HCT116 (cell line): ENCODE data around the gene HPX. TPM values are rescaled to one million over a fixed set of nuclear protein-coding genes. Genes with fewer than 3 reads are reported as not detected.

Experiments
- ATAC-seq: fragments of 200-7000 bp; cut with Tn5 transposase; 2 replicates; pipeline ENCODE4 v1.9.1; 2020; ENCODE audit warnings: mild to moderate bottlenecking, moderate library complexity
- BruUV-seq: library from RNA; stranded (reverse); fragments of 400-500 nt; replicated peaks from 2 replicates; lab custom pipeline; 2021; lab: Mats Ljungman, UMichigan
- CTCF ChIA-PET: fragments of 300-600 bp; sonication (Branson Sonifier 250); formaldehyde crosslinking; loops from one replicate; lab custom pipeline; 2021; ENCODE audit warnings: antibody characterized with exemption; lab: Charles Lee
- POLR2A ChIA-PET: fragments of 300-600, 350-600 bp; sonication (Branson Sonifier 250); formaldehyde crosslinking; loops from one replicate; lab custom pipeline; 2021; ENCODE audit warnings: antibody characterized with exemption; lab: Charles Lee
- RAD21 ChIA-PET, 2 experiments: fragments of 300-600 bp; sonication (Branson Sonifier 250); formaldehyde crosslinking; loops; one replicate each; lab custom pipeline; 2023; ENCODE audit warnings: low total read pairs in 2 of 2; ENCODE audit not compliant: uncharacterized antibody in 2 of 2, unreplicated experiment in 2 of 2, low non-redundant PET in 1 of 2; lab: Charles Lee
- DNase-seq: peaks from one replicate; pipeline ENCODE4 v3.0.0-alpha.2; 2010; ENCODE audit warnings: low read depth, low spot score
- H2AFZ ChIP-seq: fragments of 200-600 bp; shearing (Covaris generic), sonication (generic); 2 replicates; pipeline ENCODE4 v1.6.1; 2017; ENCODE audit warnings: low read depth, mixed run types, mixed read lengths, antibody characterized with exemption, low read length; ENCODE audit not compliant: poor library complexity, severe bottlenecking
- H3K27ac ChIP-seq: 2 replicates; pipeline ENCODE4 v1.5.1; 2012; ENCODE audit warnings: low read depth, low read length
- H3K27me3 ChIP-seq: fragments of 200-600 bp; sonication (generic); 2 replicates; pipeline ENCODE4 v1.6.1; 2016; ENCODE audit warnings: mixed run types, low read length, mixed read lengths; ENCODE audit not compliant: insufficient read depth
- H3K36me3 ChIP-seq, 2 experiments: fragments of 200-500 bp in 1 of 2; fragments of 200-600 bp in 1 of 2; sonication (Bioruptor generic) in 1 of 2; sonication (generic) in 1 of 2; 2 replicates each; pipeline versions ENCODE4 v1.5.1 to v1.6.1; 2014 to 2016; ENCODE audit warnings: low read length in 2 of 2, inconsistent platforms in 1 of 2, mixed read lengths in 1 of 2, mixed run types in 1 of 2; ENCODE audit not compliant: insufficient read depth in 2 of 2, control insufficient read depth in 1 of 2
- H3K4me1 ChIP-seq, 2 experiments: fragments of 200-600 bp in 1 of 2; sonication (generic) in 1 of 2; 2 replicates each; pipeline versions ENCODE4 v1.5.1 to v1.6.1; 2012 to 2017; ENCODE audit warnings: low read length in 2 of 2, inconsistent platforms in 1 of 2, mild to moderate bottlenecking in 1 of 2, mixed read lengths in 1 of 2, mixed run types in 1 of 2, moderate library complexity in 1 of 2; ENCODE audit not compliant: insufficient read depth in 2 of 2, control insufficient read depth in 1 of 2
- H3K4me2 ChIP-seq: fragments of 200-600 bp; sonication (generic); 2 replicates; pipeline ENCODE4 v1.6.1; 2017; ENCODE audit warnings: mixed run types, low read length, mixed read lengths
- H3K4me3 ChIP-seq, 2 experiments: fragments of 200-600 bp in 1 of 2; sonication (generic) in 1 of 2; replicated peaks in 1 of 2; 2 replicates each; pipeline ENCODE4 v1.5.1; 2011 to 2016; ENCODE audit warnings: low read length in 2 of 2, control low read depth in 1 of 2, low read depth in 1 of 2, mild to moderate bottlenecking in 1 of 2, mixed read lengths in 1 of 2, mixed run types in 1 of 2
- H3K79me2 ChIP-seq: fragments of 200-600 bp; sonication (generic); 2 replicates; pipeline ENCODE4 v1.6.1; 2017; ENCODE audit warnings: mild to moderate bottlenecking, mixed run types, low read length, moderate library complexity, mixed read lengths; ENCODE audit not compliant: insufficient read depth
- H3K9ac ChIP-seq: fragments of 200-600 bp; sonication (generic); 2 replicates; pipeline ENCODE4 v1.6.1; 2016; ENCODE audit warnings: low read length, mixed read lengths
- H3K9me2 ChIP-seq: fragments of 200-600 bp; sonication (generic), shearing (Covaris generic); 2 replicates; pipeline ENCODE4 v1.6.1; 2017; ENCODE audit warnings: mixed run types, mild to moderate bottlenecking, moderate library complexity; ENCODE audit not compliant: insufficient read depth
- H3K9me3 ChIP-seq, 2 experiments: fragments of 200-500 bp in 1 of 2; fragments of 200-600 bp in 1 of 2; sonication (Bioruptor generic) in 1 of 2; sonication (generic) in 1 of 2; 2 replicates each; pipeline ENCODE4 v1.6.1; 2014 to 2017; ENCODE audit warnings: low read length in 2 of 2, mixed read lengths in 2 of 2, inconsistent platforms in 1 of 2, low read depth in 1 of 2, mild to moderate bottlenecking in 1 of 2, mixed run types in 1 of 2, moderate library complexity in 1 of 2; ENCODE audit not compliant: control insufficient read depth in 1 of 2, insufficient read depth in 1 of 2
- H4K20me1 ChIP-seq: fragments of 200-600 bp; sonication (generic), shearing (Covaris generic); 2 replicates; pipeline ENCODE4 v1.6.1; 2017; ENCODE audit warnings: mixed run types, mild to moderate bottlenecking, moderate library complexity; ENCODE audit not compliant: insufficient read depth
- ELF1 ChIP-seq: IDR thresholded peaks from 2 replicates; pipeline ENCODE4 v1.6.1; 2012; ENCODE audit warnings: low read depth, borderline replicate concordance
- JUND ChIP-seq: IDR thresholded peaks from 2 replicates; pipeline ENCODE4 v1.6.1; 2012
- POLR2AphosphoS5 ChIP-seq: IDR thresholded peaks from 2 replicates; pipeline ENCODE4 v1.6.1; 2011; ENCODE audit warnings: mild to moderate bottlenecking, low read depth, low read length, moderate library complexity
- REST ChIP-seq: IDR thresholded peaks from 2 replicates; pipeline ENCODE4 v1.6.1; 2012; ENCODE audit warnings: low read depth
- SIN3A ChIP-seq: IDR thresholded peaks from 2 replicates; pipeline ENCODE4 v1.6.1; 2012; ENCODE audit warnings: low read depth
- SRF ChIP-seq: IDR thresholded peaks from 2 replicates; pipeline ENCODE4 v1.6.1; 2012; ENCODE audit warnings: low read depth
- intact Hi-C: fragments of 100-400 bp; cut with micrococcal nuclease; formaldehyde crosslinking; loops from 2 replicates; pipeline ENCODE4 v1.10.0; 2022
- total RNA-seq: library from RNA; stranded (reverse); gene quantifications from one replicate; pipeline ENCODE4 v1.2.1, GENCODE V29; 2021; ENCODE audit not compliant: unreplicated experiment

The HPX gene
- total RNA-seq, 1 experiment from 2014 or later: 4.6 TPM

- TF ChIP-seq REST (no peak), POLR2AphosphoS5 (no peak)
Measured at GRCh38 chr11:6403539-6403938, 37.2 kb downstream of the HPX start (continued).

GRCh38 chr11:6402561-6402981 is 38.2 kb downstream of the HPX start:
- no TSS peak for BruUV-seq
- Histone ChIP-seq H3K27ac (no peak overlapping the region), H3K9me3 (no peaks in the 10 kb centered on the region), H3K4me3 (no peak overlapping the region)
- ChIA-PET POLR2A (no interaction called here), RAD21 (no interaction called here), CTCF (no interaction called here)
- no peak for TF ChIP-seq SIN3A
- no peak for TF ChIP-seq SRF
- TF ChIP-seq ELF1: no peak
- TF ChIP-seq JUND: no peak
- TF ChIP-seq, all 23 proteins: peak for 0
- intact Hi-C loops: no loop called here
- Histone ChIP-seq H4K20me1 (no peaks in the 10 kb centered on the region), H2AFZ (no peak overlapping the region), H3K9ac (no peak overlapping the region), H3K9me2 (no peaks in the 10 kb centered on the region), H3K27me3 (no peaks in the 10 kb centered on the region), H3K4me2 (no peak overlapping the region), H3K36me3 (no peaks in the 10 kb centered on the region), H3K4me1 (peaks cover 4 to 7% of the 10 kb centered on the region in 2 experiments; a peak in 3 of 4 replicates), H3K79me2 (no peaks in the 10 kb centered on the region)
- DNase-seq (no peak), ATAC-seq (no peak)
